GM12878 (cell line): ENCODE data around the gene PIMREG. TPM values are rescaled to one million over a fixed set of nuclear protein-coding genes. Genes with fewer than 3 reads are reported as not detected.

Source experiments
- ATAC-seq: fragments of 200-7000 bp; cut with Tn5 transposase; 3 replicates; pipeline ENCODE4 v1.9.1; 2020; ENCODE audit warnings: mild to moderate bottlenecking, moderate library complexity
- BruUV-seq: library from RNA; stranded (reverse); fragments of 400-500 nt; replicated peaks from 2 replicates; lab custom pipeline; 2021; lab: Mats Ljungman, UMichigan
- CTCF ChIA-PET: fragments of 300-600 bp; sonication (Branson Sonifier 250); formaldehyde crosslinking; extraction: SDS; loops from one replicate; lab custom pipeline; 2021; ENCODE audit warnings: inconsistent platforms; lab: Yijun Ruan, JAX
- POLR2A ChIA-PET: fragments of 350-600 bp; formaldehyde crosslinking; extraction: SDS; loops from one replicate; lab custom pipeline; 2021; ENCODE audit warnings: inconsistent platforms; lab: Charles Lee
- RAD21 ChIA-PET: fragments of 300-600 bp; sonication (Branson Sonifier 250); formaldehyde crosslinking; loops from one replicate; lab custom pipeline; 2023; ENCODE audit warnings: antibody characterized with exemption; ENCODE audit not compliant: unreplicated experiment; lab: Charles Lee
- SMC1A ChIA-PET: fragments of 300-600 bp; sonication (Branson Sonifier 250); formaldehyde crosslinking; loops from one replicate; lab custom pipeline; 2023; ENCODE audit not compliant: unreplicated experiment, uncharacterized antibody; lab: Charles Lee
- DNase-seq: peaks from one replicate; pipeline ENCODE4 v3.0.0-alpha.2; 2011; ENCODE audit warnings: low read depth, low spot score
- FAIRE-seq: peaks from 3 replicates; lab custom pipeline; 2011; peaks lifted over from hg19 to GRCh38; lab: Jason Lieb, UNC
- H2AFZ ChIP-seq: 2 replicates; pipeline ENCODE4 v1.6.0; 2011; ENCODE audit warnings: low read depth, low read length, control low read depth; ENCODE audit not compliant: control insufficient read depth
- H3K27ac ChIP-seq: 2 replicates; pipeline ENCODE4 v1.5.1; 2011; ENCODE audit warnings: control low read depth; ENCODE audit not compliant: control insufficient read depth, insufficient read depth
- H3K27me3 ChIP-seq, 2 experiments: replicated peaks in 1 of 2; 2 replicates each; pipeline versions ENCODE4 v1.6.0 to v1.6.1; 2011; ENCODE audit warnings: low read length in 1 of 2; ENCODE audit not compliant: control insufficient read depth in 2 of 2, insufficient read depth in 2 of 2
- H3K36me3 ChIP-seq, 2 experiments: 2 replicates each; pipeline ENCODE4 v1.5.1; 2011; ENCODE audit warnings: low read length in 1 of 2; ENCODE audit not compliant: control insufficient read depth in 2 of 2, insufficient read depth in 2 of 2
- H3K4me1 ChIP-seq: 2 replicates; pipeline ENCODE4 v1.6.1; 2011; ENCODE audit warnings: mild to moderate bottlenecking, low read length, moderate library complexity, mixed read lengths; ENCODE audit not compliant: control insufficient read depth, insufficient read depth
- H3K4me2 ChIP-seq: 2 replicates; pipeline ENCODE4 v1.6.0; 2011; ENCODE audit warnings: control low read depth; ENCODE audit not compliant: control insufficient read depth, insufficient read depth
- H3K4me3 ChIP-seq: fragments of 200-600 bp; sonication (generic); 2 replicates; pipeline ENCODE4 v1.5.1; 2016
- H3K79me2 ChIP-seq: 2 replicates; pipeline ENCODE4 v1.6.0; 2011; ENCODE audit warnings: low read length; ENCODE audit not compliant: control insufficient read depth, insufficient read depth
- H3K9ac ChIP-seq: 2 replicates; pipeline ENCODE4 v1.8.0; 2011; ENCODE audit warnings: low read length, control low read depth, mixed read lengths; ENCODE audit not compliant: control insufficient read depth, insufficient read depth
- H3K9me3 ChIP-seq: replicated peaks from 3 replicates; pipeline ENCODE4 v1.5.1; 2011; ENCODE audit warnings: mild to moderate bottlenecking, low read length; ENCODE audit not compliant: control insufficient read depth, insufficient read depth
- H4K20me1 ChIP-seq: 2 replicates; pipeline ENCODE4 v1.6.0; 2011; ENCODE audit not compliant: control insufficient read depth, insufficient read depth
- ATF2 ChIP-seq: IDR thresholded peaks from 2 replicates; pipeline ENCODE4 v1.6.1; 2012; ENCODE audit warnings: low read length, inconsistent platforms
- BACH1 ChIP-seq: fragments of 450-650 bp; IDR thresholded peaks from 2 replicates; pipeline ENCODE4 v1.6.1; 2017; ENCODE audit warnings: mild to moderate bottlenecking, borderline replicate concordance
- CEBPZ ChIP-seq: fragments of 150-350 bp; IDR thresholded peaks from 2 replicates; pipeline ENCODE4 v1.6.1; 2016; ENCODE audit warnings: low read depth, low read length
- CHD4 ChIP-seq: fragments of 200-600 bp; sonication (generic); IDR thresholded peaks from 2 replicates; pipeline ENCODE4 v1.6.1; 2016; ENCODE audit warnings: mild to moderate bottlenecking
- EED ChIP-seq: sonication (generic); IDR thresholded peaks from 2 replicates; pipeline ENCODE4 v1.6.1; 2016; ENCODE audit warnings: antibody characterized with exemption, low read depth
- FOS ChIP-seq: IDR thresholded peaks from 3 replicates; pipeline ENCODE4 v1.6.1; 2011; ENCODE audit warnings: borderline replicate concordance; ENCODE audit not compliant: insufficient read length; ENCODE audit errors: extremely low read depth
- HDAC6 ChIP-seq: fragments of 200-600 bp; sonication (generic); IDR thresholded peaks from one replicate; pipeline ENCODE4 v1.8.0; 2017; ENCODE audit warnings: antibody characterized with exemption; ENCODE audit not compliant: unreplicated experiment
- HDGF ChIP-seq: fragments of 450-650 bp; IDR thresholded peaks from 2 replicates; pipeline ENCODE4 v1.6.1; 2016; ENCODE audit warnings: antibody characterized with exemption
- IRF4 ChIP-seq: IDR thresholded peaks from 2 replicates; pipeline ENCODE4 v1.6.1; 2011; ENCODE audit warnings: low read depth, low read length
- MYC ChIP-seq: IDR thresholded peaks from 2 replicates; pipeline ENCODE4 v1.6.1; 2011; ENCODE audit warnings: mild to moderate bottlenecking, low read length, moderate library complexity, inconsistent platforms; ENCODE audit not compliant: insufficient read depth, insufficient replicate concordance, insufficient read length, severe bottlenecking
- PAX5 ChIP-seq: IDR thresholded peaks from 2 replicates; pipeline ENCODE4 v1.6.1; 2011; ENCODE audit warnings: low read depth, low read length, borderline replicate concordance
- POU2F2 ChIP-seq: IDR thresholded peaks from 3 replicates; pipeline ENCODE4 v1.6.1; 2011; ENCODE audit warnings: low read depth, mild to moderate bottlenecking, low read length, borderline replicate concordance
- YBX1 ChIP-seq: fragments of 450-650 bp; IDR thresholded peaks from 2 replicates; pipeline ENCODE4 v1.6.1; 2016; ENCODE audit warnings: antibody characterized with exemption
- ZBED1 ChIP-seq: IDR thresholded peaks from 2 replicates; pipeline ENCODE4 v1.6.1; 2016; ENCODE audit warnings: borderline replicate concordance
- ZNF217 ChIP-seq: fragments of 450-650 bp; IDR thresholded peaks from 2 replicates; pipeline ENCODE4 v1.6.1; 2017; ENCODE audit warnings: antibody characterized with exemption, mild to moderate bottlenecking
- ZSCAN29 ChIP-seq: fragments of 450-650 bp; IDR thresholded peaks from 2 replicates; pipeline ENCODE4 v1.6.1; 2017; ENCODE audit warnings: mild to moderate bottlenecking, moderate library complexity
- WGBS: methylation state at CpG from one replicate; pipeline ENCODE4 v1.1.6; 2016; ENCODE audit warnings: low lambda C conversion rate; ENCODE audit not compliant: insufficient replicate concordance, insufficient coverage; ENCODE audit errors: missing lambda C conversion rate; 5-methylcytosine and 5-hydroxymethylcytosine counted together
- in situ Hi-C: fragments of 300-500 bp; cut with MboI; formaldehyde crosslinking; loops from 9 replicates; pipeline ENCODE4 v1.14.3; 2018; ENCODE audit warnings: mixed read lengths
- intact Hi-C: fragments of 100-400 bp; cut with micrococcal nuclease; formaldehyde crosslinking; loops from one replicate; pipeline ENCODE4 v1.14.2; 2022; ENCODE audit not compliant: unreplicated experiment
- polyA plus RNA-seq, 11 experiments: library from polyadenylated mRNA; depleted of rRNA in 4 of 11; unstranded in 6 of 11; stranded (reverse) in 5 of 11; fragments of >200 nt; fragmentation: Nextera tagmentation in 4 of 11; fragmentation: Illumina TruSeq in 1 of 11; extraction: Ambion mirVana in 4 of 11; extraction: Trizol in 1 of 11; gene quantifications; 1 replicate in 1 of 11; 2 replicates in 10 of 11; pipeline versions ENCODE4 v1.2.1 to v1.2.3, GENCODE V29; 2011 to 2016; ENCODE audit warnings: inconsistent platforms in 2 of 11, missing spikeins in 2 of 11, low read depth in 1 of 11
- total RNA-seq, 4 experiments: library from RNA; depleted of rRNA in 3 of 4; stranded (reverse); fragments of >200 nt in 3 of 4; fragmentation: Illumina TruSeq in 1 of 4; extraction: Trizol in 1 of 4; gene quantifications; 2 replicates each; pipeline versions ENCODE4 v1.2.1 to v1.2.3, GENCODE V29; 2013 to 2021

The PIMREG gene
- total and polyA plus RNA-seq, 10 of the 15 experiments (the other 5 are each of a cell fraction or from before 2014, with no cell fraction given) = 2.8 to 35.8 (median 25.2) TPM

GRCh38 chr17:6415616-6416015, 28.6 kb upstream of the PIMREG start:
- no peak for ATAC-seq
- Histone ChIP-seq H3K9ac (no peak overlapping the region), H2AFZ (no peak overlapping the region), H3K4me3 (no peak overlapping the region), H3K27me3 (no peaks in the 10 kb centered on the region; a peak in 1 of 4 replicates), H4K20me1 (no peaks in the 10 kb centered on the region), H3K9me3 (no peaks in the 10 kb centered on the region), H3K36me3 (no peaks in the 10 kb centered on the region), H3K79me2 (no peaks in the 10 kb centered on the region), H3K27ac (no peak overlapping the region), H3K4me2 (no peak overlapping the region), H3K4me1 (no peaks in the 10 kb centered on the region)
- ChIA-PET POLR2A (no interaction called here), SMC1A (no interaction called here), CTCF (no interaction called here), RAD21 (no interaction called here)
- BruUV-seq = no TSS peak
- FAIRE-seq = no peak
- intact Hi-C loops = no loop called here
- in situ Hi-C loops = loop anchor here (25.0 kb wide), 1 partner anchor 703 kb away; no protein-coding TSS in a partner anchor
- WGBS = 19% methylated on average over 8 of the region's 8 CpGs
- TF ChIP-seq CEBPZ (no peak), FOS (no peak), HDGF (no peak), BACH1 (no peak), HDAC6 (no peak), IRF4 (no peak), CHD4 (no peak), EED (no peak), PAX5 (no peak), ZBED1 (no peak), POU2F2 (no peak), ZNF217 (no peak), YBX1 (no peak), MYC (no peak), ZSCAN29 (no peak), ATF2 (no peak)
- no peak for DNase-seq
